GM18498 (cell line): ENCODE measurements around the gene AGTR1.
"Not testable (repeated sequence)": the region's sequence is repeated elsewhere in the genome, so short reads cannot be mapped to it uniquely, and the experiment has no call there.

Experiments used
- ATAC-seq: cut with Tn5 transposase; IDR thresholded peaks from one replicate; pipeline ENCODE4 v1.9.1; 2021; ENCODE audit warnings: mild to moderate bottlenecking, moderate library complexity; ENCODE audit not compliant: unreplicated experiment

The AGTR1 gene

DNA sequence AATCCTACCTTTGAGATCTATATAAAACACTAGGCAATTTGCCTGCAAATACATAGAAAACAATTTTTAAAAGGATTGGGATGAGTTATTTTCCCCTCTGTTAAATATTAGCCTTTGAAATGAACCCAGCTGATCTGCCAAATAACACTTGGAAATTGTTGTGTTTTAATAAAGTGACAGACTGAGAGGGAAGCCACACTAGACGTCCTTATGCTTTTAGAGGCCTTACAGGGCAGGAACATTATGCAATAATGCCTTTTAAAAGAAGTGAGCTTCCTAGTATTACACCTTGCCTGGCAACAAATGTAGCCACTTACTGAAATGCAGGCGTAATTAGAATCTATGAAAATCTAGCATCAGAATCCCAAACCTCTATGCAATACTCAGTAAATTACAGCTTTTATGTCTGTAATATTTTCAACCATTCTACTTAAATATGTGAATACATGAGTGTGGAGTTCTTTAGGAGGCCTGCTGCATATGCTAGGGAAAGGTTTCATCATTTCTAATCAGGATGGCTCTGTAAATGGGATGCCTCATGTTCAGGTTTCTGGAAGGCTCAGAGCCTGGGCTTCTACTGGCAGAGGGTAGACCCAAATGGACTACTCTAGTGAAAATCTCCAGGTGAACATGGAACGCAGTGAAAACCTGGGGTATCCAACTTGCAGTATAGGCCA, 20.3 kb downstream of the AGTR1 start:
- no peak for ATAC-seq

DNA sequence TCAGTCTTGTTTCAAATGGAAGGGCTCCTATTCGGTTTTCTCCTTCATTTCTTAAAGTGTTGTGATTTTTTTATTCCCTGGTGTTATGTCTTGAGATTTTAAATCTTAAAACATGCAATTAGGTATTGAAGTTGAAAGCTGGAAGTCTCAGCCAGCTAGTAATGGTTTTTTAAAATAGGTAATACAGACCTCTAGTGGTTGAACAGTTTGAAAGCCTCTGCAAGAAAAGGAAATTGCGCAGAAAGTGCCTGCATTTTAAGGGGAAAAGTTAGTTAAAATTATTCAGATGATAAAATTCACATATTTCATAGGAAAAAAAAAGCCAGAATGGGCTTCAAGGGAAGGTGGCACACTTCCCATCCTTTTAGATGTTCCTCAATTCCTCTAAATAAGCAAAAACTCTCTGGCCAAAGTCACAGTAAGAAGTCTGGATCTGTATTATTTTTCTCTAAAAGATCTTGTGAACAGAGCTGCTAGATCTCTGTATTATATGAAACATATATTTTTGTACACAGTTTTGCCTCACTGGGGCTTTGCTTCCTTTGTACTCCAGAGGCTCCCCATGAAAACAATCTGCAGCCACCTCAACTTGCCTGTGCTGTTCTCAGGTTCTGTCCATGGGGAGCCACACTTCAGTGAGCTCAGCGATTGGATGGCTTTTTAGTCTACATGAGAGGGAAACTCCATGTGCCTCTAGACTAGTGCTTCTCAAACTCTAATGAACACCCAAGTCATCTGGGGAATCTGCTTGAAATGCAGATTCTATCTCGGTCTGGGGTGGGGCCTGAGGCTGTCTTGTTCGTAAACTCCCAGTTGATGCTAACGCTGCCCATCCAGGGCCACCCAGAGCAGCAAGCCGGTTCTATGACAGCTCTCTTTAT, 21.5 kb downstream of the AGTR1 start:
- ATAC-seq, result no peak

DNA sequence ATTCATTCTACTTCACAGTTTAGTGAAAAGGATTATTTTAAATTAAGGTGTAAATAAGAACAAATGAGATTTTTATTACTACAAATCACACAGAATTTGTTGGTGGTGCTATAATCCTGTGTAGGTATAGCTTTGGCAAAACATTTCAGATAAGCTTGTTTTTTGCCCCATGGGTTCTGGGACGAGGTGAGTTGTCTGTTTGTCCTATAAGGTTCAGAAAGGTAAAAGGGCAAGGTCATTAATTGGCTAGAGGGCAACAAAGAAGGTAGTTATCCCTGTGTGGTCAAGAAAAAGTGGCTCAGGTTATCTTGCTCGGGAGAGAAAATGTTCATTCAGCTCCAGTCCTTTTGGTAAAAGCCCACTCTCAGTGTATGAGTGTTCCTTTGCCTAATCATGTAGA, 23.2 kb downstream of the AGTR1 start:
- ATAC-seq, result no peak

DNA sequence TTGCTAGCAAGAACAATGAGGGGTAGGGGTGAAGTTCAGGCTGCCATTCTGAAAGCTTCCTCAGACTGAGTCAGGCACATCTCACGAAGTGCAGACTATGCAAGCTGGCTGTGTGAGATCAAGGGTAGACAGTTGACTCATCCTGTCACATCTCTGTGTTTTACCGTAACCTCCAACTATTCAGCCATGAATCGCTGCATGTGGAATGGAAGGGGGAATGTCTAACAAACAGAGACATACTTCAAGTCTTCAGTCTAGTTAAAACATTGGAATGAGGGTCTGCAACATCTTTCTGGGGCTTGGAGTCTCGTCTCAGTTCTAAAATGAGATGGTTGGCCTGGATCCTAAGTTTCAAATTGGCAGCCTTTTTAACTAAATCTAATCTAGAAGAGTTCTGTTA, 25.9 kb downstream of the AGTR1 start:
- ATAC-seq, result no peak

DNA sequence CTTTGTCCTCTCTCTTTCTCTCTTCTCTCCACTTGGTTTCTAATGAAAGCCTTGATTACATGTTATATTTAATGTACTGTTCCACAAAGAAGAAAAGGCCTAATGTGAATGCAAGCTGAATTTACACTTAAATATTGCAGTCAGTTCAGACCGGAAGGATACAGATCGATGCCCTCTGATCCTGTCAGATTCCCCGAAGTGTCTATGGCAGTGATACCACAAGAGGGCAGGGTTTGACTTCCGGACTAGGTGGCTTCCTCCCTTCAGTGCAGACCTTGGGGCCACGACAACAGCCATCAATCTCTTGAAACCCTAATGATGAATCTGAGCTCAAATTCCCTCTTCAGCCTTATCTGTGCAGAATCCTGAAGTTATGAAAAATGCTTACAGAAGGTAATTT, 29.5 kb downstream of the AGTR1 start:
- ATAC-seq, result peak; percentile 89

DNA sequence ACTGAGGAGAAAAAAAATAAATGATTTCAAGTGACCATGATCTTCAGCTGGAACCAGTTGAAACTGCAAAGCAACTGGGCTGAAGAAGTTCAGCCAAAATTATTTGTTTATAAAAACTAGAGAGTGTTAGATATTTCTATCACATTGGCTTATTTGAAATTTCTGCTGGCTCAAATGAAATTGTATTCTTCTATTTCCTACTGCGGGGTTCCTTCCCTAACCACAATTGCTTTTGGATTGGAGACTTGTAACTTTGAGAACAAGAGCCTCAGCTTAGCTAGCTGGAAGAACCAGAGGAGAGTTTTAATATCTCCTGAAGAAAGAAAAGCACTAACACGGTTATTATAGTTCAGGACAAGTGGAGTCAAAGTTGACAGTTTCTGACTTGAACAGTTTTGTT, 31.1 kb downstream of the AGTR1 start:
- no peak for ATAC-seq

DNA sequence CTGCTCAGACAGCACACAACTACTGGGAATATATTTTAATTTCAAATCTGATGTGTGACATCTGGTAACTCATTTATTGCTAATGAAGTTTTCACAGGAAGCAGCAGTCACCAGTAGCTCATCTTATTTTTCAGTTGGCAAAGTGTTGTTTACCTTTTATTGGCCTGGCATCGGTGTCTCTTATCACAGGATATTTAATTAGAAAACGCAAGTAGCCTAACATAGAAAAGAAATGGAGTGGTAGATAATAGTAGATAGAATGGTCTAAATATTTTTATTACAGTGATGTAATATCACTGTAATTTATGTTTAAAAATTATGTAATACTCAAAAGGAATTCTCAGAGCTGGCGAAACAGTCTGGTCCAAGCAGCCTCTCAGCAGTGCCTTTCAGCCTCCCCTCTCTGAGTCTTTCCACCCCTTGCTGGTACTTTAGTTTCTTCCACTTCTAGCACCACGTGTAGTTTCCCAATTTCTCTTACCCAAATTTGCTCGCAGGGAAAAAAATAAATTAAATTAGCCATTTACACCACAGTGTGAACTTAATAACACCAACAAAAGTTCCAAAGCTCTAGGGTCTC, 31.9 kb downstream of the AGTR1 start:
- no peak for ATAC-seq

DNA sequence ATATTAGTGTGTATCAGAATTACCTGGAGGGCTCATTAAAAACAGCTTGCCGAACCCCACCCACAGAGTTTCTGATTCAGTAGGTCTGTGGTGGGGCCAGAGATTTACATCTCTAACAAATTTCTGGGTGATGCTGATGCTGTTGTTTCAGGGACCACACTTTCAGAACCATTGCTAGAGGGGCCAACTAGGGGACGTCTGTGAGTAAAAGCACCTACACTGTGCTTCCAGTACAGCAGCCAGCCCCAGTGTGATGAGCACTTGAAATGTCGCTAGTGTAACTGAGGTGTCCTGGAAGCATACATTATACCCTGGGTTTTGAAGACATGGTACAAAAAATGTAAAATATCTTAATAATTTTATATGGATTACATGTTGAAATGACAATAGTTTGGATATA, 33.0 kb downstream of the AGTR1 start:
- no peak for ATAC-seq

DNA sequence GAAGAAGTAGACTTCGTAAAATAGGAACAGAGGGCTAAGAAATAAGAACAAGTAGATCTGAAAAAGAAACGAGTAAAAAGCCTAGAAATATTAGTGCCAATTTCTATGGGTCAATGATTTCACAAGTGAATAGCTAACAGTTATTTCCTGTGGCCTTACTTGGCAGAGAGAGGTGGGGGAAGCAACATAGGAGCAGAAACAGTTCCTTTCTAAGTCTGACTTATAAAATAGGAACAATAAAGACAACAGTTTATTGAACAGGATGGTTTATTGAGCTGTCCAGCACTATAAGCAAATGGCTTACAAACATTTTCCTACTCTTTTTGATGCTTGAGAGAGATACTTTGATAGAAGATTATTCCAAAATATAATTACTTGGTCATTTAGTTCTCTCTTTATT, 37.9 kb downstream of the AGTR1 start:
- no peak for ATAC-seq

DNA sequence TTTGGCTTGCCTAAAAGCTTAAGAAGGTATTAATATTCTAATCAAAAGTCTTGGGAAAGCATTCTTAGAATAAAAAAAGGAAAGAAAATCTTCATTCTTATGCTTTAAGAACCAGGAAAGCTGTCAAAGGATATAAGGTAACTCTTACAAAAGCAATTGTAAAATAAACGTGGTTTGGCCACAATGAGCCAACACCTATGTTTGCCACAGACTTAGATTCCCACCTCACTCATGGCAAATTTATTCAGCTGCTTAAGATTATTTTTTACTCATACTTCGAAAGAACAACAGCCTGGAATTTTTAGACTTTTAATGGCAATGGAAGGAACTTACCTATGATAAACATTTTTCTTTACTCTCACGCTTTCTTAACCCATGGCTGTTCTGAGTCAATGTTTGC, 38.4 kb downstream of the AGTR1 start:
- no peak for ATAC-seq

DNA sequence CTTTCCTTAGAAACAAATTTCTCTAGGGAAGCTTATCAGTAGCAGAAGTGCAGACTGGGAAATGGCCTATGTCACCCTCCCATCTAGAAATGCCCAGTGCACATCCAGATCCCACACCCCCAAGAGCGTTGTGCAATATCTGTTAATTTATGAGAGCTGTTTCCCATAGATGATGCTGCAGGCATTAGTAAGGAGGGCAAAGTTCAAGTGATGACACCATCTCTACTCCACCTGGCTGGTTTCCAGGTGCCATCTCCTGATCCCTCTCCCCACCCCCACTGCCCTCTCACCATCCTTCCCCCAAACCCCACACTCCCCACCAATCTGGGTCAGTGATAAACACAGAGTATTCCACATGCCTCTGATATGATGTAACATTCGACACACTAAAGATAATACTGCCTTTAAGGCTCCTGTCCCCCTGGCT, 39.4 kb downstream of the AGTR1 start:
- ATAC-seq, result no peak

DNA sequence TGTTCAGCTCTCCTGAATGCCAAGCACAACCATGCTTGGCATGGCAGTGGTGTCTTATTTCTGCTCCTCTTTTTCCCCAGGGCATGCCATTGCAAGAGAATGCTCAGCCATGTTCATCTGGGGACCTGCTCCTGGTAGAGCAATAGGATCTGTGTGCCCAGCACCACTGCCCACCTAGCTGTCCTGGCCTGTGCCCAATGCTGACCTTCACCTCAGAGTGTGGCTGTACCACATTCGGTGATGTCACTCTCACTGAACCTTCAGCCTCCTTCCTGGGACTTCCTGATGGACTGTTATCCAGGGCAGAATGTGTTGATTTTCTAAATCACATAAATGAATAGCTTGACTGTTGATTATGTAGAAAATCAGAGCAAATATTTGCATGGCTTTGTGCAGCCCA, 42.0 kb downstream of the AGTR1 start:
- ATAC-seq, result no peak

DNA sequence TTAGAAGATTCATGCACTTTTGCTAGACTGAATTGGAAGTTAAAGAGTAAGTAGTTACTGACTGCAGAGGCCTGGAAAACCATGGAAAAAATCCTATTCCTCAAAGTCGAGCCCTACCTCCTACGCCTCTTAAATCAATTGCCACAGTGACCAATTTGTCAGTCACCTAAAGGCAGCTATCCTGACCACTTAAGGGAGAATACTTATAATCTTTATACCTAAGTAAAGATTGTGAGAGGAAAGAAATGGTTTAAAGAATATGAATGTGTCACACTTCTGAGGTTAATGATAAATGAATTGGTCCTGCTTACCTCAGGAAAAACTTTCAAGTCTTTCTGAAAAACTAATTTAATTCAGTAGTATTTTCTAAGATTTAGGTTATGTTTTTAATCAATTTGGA, 42.6 kb downstream of the AGTR1 start:
- ATAC-seq, result no peak

DNA sequence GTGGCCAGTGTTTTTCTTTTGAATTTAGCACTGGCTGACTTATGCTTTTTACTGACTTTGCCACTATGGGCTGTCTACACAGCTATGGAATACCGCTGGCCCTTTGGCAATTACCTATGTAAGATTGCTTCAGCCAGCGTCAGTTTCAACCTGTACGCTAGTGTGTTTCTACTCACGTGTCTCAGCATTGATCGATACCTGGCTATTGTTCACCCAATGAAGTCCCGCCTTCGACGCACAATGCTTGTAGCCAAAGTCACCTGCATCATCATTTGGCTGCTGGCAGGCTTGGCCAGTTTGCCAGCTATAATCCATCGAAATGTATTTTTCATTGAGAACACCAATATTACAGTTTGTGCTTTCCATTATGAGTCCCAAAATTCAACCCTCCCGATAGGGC, 43.5 kb downstream of the AGTR1 start:
- ATAC-seq, result no peak

DNA sequence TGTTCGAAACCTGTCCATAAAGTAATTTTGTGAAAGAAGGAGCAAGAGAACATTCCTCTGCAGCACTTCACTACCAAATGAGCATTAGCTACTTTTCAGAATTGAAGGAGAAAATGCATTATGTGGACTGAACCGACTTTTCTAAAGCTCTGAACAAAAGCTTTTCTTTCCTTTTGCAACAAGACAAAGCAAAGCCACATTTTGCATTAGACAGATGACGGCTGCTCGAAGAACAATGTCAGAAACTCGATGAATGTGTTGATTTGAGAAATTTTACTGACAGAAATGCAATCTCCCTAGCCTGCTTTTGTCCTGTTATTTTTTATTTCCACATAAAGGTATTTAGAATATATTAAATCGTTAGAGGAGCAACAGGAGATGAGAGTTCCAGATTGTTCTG, 44.4 kb downstream of the AGTR1 start:
- ATAC-seq, result no peak

DNA sequence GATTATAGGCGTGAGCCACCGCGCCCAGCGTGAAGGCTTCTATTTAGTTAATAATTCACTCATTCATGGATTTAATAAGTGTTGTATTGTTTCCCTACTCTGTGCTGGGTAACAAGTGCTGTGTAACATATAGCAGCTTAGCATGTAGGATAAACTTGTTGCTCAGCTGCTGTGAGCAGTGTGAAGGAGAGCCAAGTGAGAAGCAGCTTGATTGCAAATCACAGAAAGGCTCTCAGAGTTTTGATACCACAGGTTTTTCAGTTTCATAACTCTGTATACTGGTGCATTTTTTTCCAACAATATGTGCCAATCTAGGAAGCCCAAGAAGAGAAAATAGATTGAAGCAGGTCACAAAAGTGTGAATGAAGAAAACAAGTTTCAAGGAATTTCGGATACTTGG, 48.4 kb downstream of the AGTR1 start:
- ATAC-seq, result no peak

DNA sequence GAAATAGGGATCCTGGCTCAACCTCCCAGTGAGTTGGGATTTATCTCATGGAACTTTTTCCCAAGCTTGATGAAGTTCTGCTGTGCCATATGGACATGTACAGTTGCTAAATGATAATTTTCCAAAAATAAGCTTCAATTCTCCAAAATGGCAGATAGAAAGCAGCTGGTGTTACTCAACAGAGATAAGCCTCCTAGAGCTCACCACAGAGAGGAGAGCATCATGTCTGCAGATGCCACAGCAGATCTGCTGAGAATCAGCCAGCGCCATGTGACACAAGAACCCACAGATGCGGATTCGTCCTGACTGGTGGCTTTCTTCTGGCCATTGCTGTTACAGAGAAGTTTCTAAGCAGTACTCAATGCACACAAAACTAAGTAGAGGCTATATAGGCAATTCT, 50.6 kb downstream of the AGTR1 start:
- no peak for ATAC-seq

DNA sequence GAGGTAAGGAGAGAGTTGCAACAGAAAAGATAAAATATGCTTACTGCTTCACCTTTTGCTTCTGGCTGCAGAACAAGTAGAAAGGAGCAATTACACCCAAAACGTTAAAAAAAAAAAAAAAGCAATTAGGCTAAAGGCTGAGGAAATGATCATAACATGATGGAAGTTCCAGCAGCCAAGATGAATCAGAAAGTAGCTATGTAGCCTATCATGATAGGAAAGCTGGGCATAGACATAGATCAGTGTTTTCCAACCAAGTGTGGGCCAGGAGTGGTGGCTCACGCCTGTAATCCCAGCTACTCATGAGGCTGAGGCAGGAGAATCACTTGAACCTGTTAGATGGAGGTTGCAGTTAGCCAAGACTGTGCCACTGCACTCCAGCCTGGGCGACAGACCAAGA, 52.6 kb downstream of the AGTR1 start:
- no peak for ATAC-seq

DNA sequence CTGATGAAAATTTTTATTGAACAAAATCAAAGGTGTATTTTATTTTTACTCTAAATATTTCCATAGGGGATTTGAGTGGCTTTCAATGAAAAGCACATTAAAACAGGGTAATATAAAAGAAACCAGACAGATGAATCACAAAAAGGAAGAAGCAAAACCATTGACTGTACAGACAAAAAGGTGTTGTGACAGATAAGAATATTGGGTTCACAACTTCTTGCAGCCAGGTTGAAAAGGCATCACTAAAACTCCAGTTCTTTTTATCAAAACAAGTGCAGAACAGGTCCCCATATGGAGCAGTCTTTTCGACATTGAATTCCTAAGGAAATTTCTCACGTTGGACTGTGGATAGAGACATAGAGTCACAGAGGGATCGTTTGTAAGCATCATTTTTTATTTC, 53.8 kb downstream of the AGTR1 start:
- ATAC-seq, result no peak

DNA sequence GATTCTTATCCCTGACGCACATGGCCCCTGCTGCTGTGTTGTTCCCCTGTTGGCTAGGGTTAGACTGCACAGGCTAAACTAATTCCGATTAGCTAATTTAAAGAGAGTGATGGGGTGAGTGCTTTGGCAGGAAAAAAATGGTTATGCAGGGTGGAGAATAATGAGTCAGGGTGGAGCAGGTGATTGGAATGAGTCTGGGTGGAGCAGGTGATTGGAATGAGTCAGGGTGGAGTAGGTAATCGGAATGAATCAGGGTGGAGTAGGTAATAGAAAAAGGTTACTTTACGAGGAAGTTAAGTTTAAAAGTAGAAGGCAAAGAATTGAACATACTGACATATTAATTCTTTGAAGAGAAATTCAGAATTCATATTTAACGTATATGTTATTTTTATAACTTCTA, 55.7 kb downstream of the AGTR1 start:
- ATAC-seq, result not testable (repeated sequence)

DNA sequence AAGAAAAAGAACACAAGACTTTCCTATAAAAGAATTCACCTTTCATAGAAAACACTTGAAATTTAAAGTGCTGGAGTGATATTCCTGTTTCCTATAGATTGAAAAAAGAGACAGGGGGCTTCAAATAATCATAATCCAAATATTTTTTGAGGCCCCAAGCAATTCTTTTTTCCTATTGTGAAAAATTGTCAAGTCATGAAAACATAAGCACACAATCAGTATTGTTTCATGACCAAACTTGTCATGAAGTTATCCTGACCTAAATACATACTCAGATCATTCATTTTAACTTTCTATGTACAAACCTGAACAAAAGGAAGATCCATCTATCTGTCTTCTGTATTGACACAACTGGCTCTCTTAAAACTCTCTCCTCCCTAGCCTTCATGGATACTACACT, 57.9 kb downstream of the AGTR1 start:
- no peak for ATAC-seq

DNA sequence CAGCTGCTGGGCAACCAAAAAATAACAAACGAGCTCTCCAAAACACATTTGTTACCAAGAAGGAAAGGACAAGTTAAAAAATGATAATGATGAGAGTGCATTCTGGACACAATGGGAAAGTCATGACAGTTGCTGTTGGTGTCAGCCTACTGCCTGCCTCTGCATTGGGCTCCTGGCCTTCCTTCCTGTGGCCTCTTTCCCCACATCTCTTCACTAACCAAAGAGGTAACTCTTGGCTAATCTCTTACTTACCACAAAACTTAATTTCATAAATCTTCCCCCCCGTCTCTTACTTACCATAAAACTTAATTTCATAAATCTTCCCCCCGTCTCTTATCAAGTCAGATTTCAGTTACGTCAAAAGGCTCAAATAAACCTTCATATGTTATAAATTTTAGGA, 58.6 kb downstream of the AGTR1 start:
- ATAC-seq, result no peak
